Measurements from ENCODE around the gene MXRA8. TPM values are rescaled to one million over a fixed set of nuclear protein-coding genes. Genes with fewer than 3 reads are reported as not detected.

MXRA8 gene
- total RNA-seq, 2 experiments from 2014 or later, result 1.6 to 2.9 TPM

- H3K27ac Mint-ChIP-seq, result no peak overlapping the region
- TF ChIP-seq CTCF (IDR thresholded peaks at IDR 0.05), result no peak
Measured at GRCh38 chr1:1360506-1361169, 2.3 kb upstream of the MXRA8 start.

GRCh38 chr1:1359664-1360468 is 1.5 kb upstream of the MXRA8 start:
- H3K36me3 Mint-ChIP-seq (ENCODE audit: low read depth), result no peaks in the 10 kb centered on the region
- TF ChIP-seq CTCF (IDR thresholded peaks at IDR 0.05), result no peak
- intact Hi-C loops (cut with DNase I, micrococcal nuclease), result no loop called here
- Histone ChIP-seq H3K27ac (ENCODE audit: low read depth in 1 of 2, low read length in 2 of 2) (no peak overlapping the region), H3K36me3 (ENCODE audit: insufficient read depth, low read length) (no peaks in the 10 kb centered on the region), H3K27me3 (ENCODE audit: control insufficient read depth in 1 of 2, insufficient read depth in 2 of 2, low read length in 2 of 2) (peaks cover 22 to 30% of the 10 kb centered on the region in 2 experiments), H3K4me1 (ENCODE audit: insufficient read depth, low read length) (peaks cover 25% of the 10 kb centered on the region), H3K4me3 (ENCODE audit: low read length) (no peak overlapping the region), H3K9me3 (ENCODE audit: control insufficient read depth in 1 of 2, insufficient read depth in 1 of 2, low read length in 2 of 2) (peaks cover 0 to 14% of the 10 kb centered on the region in 2 experiments)
- POLR2A ChIA-PET, result no interaction called here
- H3K9me3 Mint-ChIP-seq, result no peaks in the 10 kb centered on the region
- no peak for DNase-seq
- peak overlapping the region; percentile 79 for H3K27ac Mint-ChIP-seq
- peaks cover 26% of the 10 kb centered on the region for H3K27me3 Mint-ChIP-seq
- CTCF ChIA-PET, result no interaction called here
- H3K4me3 Mint-ChIP-seq, result peak overlapping the region; percentile 39
- no peak for ATAC-seq (ENCODE audit: poor library complexity)
- peaks cover 12% of the 10 kb centered on the region for H3K4me1 Mint-ChIP-seq (ENCODE audit: low read depth)

More at GRCh38 chr1:1360506-1361169, 2.3 kb upstream of the MXRA8 start:
- no peak overlapping the region for H3K4me3 ChIP-seq (ENCODE audit: low read length)
- ATAC-seq (ENCODE audit: poor library complexity) (no peak), DNase-seq (no peak)
- Mint-ChIP-seq H3K36me3 (ENCODE audit: low read depth) (no peaks in the 10 kb centered on the region), H3K4me3 (no peak overlapping the region), H3K4me1 (ENCODE audit: low read depth) (peaks cover 12% of the 10 kb centered on the region), H3K27me3 (peaks cover 26% of the 10 kb centered on the region), H3K9me3 (no peaks in the 10 kb centered on the region)
- no peak overlapping the region for H3K27ac ChIP-seq (ENCODE audit: low read depth in 1 of 2, low read length in 2 of 2)
- H3K9me3 ChIP-seq (ENCODE audit: control insufficient read depth in 1 of 2, insufficient read depth in 1 of 2, low read length in 2 of 2), result peaks cover 0 to 14% of the 10 kb centered on the region in 2 experiments
- ChIA-PET POLR2A (no interaction called here), CTCF (no interaction called here)
- no peaks in the 10 kb centered on the region for H3K36me3 ChIP-seq (ENCODE audit: insufficient read depth, low read length)
- H3K27me3 ChIP-seq (ENCODE audit: control insufficient read depth in 1 of 2, insufficient read depth in 2 of 2, low read length in 2 of 2), result peaks cover 22 to 26% of the 10 kb centered on the region in 2 experiments
- peaks cover 25% of the 10 kb centered on the region for H3K4me1 ChIP-seq (ENCODE audit: insufficient read depth, low read length)
- intact Hi-C loops (cut with DNase I, micrococcal nuclease), result no loop called here

GRCh38 chr1:1359308-1359663 is 931 bp upstream of the MXRA8 start:
- CTCF ChIA-PET, result no interaction called here
- no peak for TF ChIP-seq CTCF (IDR thresholded peaks at IDR 0.05)
- peaks cover 26% of the 10 kb centered on the region for H3K27me3 Mint-ChIP-seq
- POLR2A ChIA-PET, result no interaction called here
- intact Hi-C loops (cut with DNase I, micrococcal nuclease), result no loop called here
- peaks cover 30% of the 10 kb centered on the region for H3K4me1 ChIP-seq (ENCODE audit: insufficient read depth, low read length)
- no peaks in the 10 kb centered on the region for H3K36me3 ChIP-seq (ENCODE audit: insufficient read depth, low read length)
- peak overlapping the region; percentile 79 for H3K27ac Mint-ChIP-seq
- H3K36me3 Mint-ChIP-seq (ENCODE audit: low read depth), result no peaks in the 10 kb centered on the region
- peak overlapping the region; percentile 39 for H3K4me3 Mint-ChIP-seq
- H3K4me3 ChIP-seq (ENCODE audit: low read length), result no peak overlapping the region
- peaks cover 23 to 33% of the 10 kb centered on the region in 2 experiments for H3K27me3 ChIP-seq (ENCODE audit: control insufficient read depth in 1 of 2, insufficient read depth in 2 of 2, low read length in 2 of 2)
- peak overlapping the region in 1 of 2 donors; percentile 7 for H3K27ac ChIP-seq (ENCODE audit: low read depth in 1 of 2, low read length in 2 of 2)
- H3K9me3 ChIP-seq (ENCODE audit: control insufficient read depth in 1 of 2, insufficient read depth in 1 of 2, low read length in 2 of 2), result peaks cover 0 to 15% of the 10 kb centered on the region in 2 experiments
- peak; percentile 77 for ATAC-seq (ENCODE audit: poor library complexity)
- H3K9me3 Mint-ChIP-seq, result no peaks in the 10 kb centered on the region
- H3K4me1 Mint-ChIP-seq (ENCODE audit: low read depth), result peaks cover 13% of the 10 kb centered on the region
- DNase-seq, result peak in 1 of 14 experiments; percentile 24
